ENCODE data around the gene CDX1. TPM values are rescaled to one million over a fixed set of nuclear protein-coding genes. Genes with fewer than 3 reads are reported as not detected.

CDX1 gene
- total RNA-seq, 1 experiment from 2014 or later: not detected

DNA sequence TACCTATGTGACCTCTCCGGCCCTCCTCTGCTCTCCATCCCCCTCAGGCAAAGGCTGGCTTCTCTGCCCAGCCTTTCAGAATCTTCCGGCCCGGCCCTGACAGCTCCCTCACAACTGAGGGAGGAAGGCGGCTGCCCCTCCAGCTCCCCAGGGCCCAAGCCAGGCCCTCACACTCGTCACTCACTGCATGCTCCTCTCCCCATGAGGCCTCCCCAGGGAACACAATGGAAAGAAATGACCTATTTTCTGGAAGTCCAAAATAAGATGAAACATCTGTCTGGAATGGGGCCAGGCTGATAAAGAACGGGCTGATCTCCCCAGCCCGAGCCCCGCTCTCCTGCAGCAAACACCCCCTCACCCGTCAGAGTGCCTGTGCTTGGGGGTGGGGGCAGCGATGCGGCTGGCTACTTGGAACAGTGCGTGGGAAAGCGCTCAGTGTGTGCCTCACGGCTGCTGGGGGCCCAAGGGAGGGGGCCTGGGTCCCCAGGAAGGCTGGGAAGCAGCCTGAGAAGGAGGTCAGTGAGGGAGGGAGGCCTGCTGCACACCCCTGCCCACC lies 22.3 kb upstream of the CDX1 start:
- no peak overlapping the region for H3K4me3 ChIP-seq (ENCODE audit: low read length)
- no peak overlapping the region for H2AFZ ChIP-seq (ENCODE audit: low read length)
- DNase-seq (no peak), ATAC-seq (no peak)
- ChIA-PET CTCF (no interaction called here), POLR2A (ENCODE audit: unreplicated experiment) (no interaction called here)
- no peaks in the 10 kb centered on the region for H3K36me3 ChIP-seq (ENCODE audit: low read depth, low read length)
- intact Hi-C loops (cut with micrococcal nuclease): no loop called here
- no peaks in the 10 kb centered on the region for H3K79me2 ChIP-seq (ENCODE audit: low read length)
- H3K9me3 ChIP-seq (ENCODE audit: low read length): no peaks in the 10 kb centered on the region
- peaks cover 9% of the 10 kb centered on the region for H3K4me1 ChIP-seq (ENCODE audit: insufficient read depth, low read length)
- H3K27me3 ChIP-seq (ENCODE audit: low read length): no peaks in the 10 kb centered on the region
- TF ChIP-seq EZH2phosphoT487 (IDR thresholded peaks at IDR 0.05; ENCODE audit: borderline replicate concordance, low read length) (no peak), EZH2 (IDR thresholded peaks at IDR 0.05; ENCODE audit: low read length, unreplicated experiment) (no peak)
- TF ChIP-seq, protein P1, sequence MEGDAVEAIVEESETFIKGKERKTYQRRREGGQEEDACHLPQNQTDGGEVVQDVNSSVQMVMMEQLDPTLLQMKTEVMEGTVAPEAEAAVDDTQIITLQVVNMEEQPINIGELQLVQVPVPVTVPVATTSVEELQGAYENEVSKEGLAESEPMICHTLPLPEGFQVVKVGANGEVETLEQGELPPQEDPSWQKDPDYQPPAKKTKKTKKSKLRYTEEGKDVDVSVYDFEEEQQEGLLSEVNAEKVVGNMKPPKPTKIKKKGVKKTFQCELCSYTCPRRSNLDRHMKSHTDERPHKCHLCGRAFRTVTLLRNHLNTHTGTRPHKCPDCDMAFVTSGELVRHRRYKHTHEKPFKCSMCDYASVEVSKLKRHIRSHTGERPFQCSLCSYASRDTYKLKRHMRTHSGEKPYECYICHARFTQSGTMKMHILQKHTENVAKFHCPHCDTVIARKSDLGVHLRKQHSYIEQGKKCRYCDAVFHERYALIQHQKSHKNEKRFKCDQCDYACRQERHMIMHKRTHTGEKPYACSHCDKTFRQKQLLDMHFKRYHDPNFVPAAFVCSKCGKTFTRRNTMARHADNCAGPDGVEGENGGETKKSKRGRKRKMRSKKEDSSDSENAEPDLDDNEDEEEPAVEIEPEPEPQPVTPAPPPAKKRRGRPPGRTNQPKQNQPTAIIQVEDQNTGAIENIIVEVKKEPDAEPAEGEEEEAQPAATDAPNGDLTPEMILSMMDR (conservative IDR thresholded peaks at IDR 0.05; ENCODE audit: low read depth, low read length): no peak
- no peaks in the 10 kb centered on the region for H3F3A ChIP-seq (ENCODE audit: low read length, unreplicated experiment)
- H3K9ac ChIP-seq (ENCODE audit: low read length): no peak overlapping the region
- H4K20me1 ChIP-seq (ENCODE audit: low read length): no peaks in the 10 kb centered on the region
- no peak overlapping the region for H3K4me2 ChIP-seq (ENCODE audit: low read length)
- H3K9me2 ChIP-seq (replicated peaks; ENCODE audit: low read length): no peaks in the 10 kb centered on the region
- no TSS peak for BruUV-seq (replicated peaks)
- H3K27ac ChIP-seq (ENCODE audit: low read length): no peak overlapping the region

DNA sequence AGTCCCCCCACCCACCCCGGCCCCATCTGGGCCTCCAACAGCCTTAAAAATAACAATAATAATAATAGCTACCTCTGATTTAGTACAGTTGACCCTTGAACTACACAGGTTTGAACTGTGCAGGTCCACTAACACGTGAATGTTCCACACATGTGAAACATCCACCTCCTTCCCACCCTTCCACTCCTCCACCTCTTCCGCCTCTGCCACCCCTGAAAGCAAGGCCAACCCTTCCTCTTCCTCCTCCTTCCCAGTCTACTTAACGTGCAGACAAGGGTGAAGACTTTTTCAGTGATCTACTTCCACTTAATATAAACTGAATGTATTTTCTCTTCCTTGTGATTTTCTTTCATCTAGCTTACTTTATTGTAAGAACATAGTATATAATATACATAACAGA lies 21.7 kb upstream of the CDX1 start:
- Histone ChIP-seq H3K9ac (ENCODE audit: low read length) (no peak overlapping the region), H3K27me3 (ENCODE audit: low read length) (no peaks in the 10 kb centered on the region), H3K4me2 (ENCODE audit: low read length) (no peak overlapping the region), H4K20me1 (ENCODE audit: low read length) (no peaks in the 10 kb centered on the region), H3F3A (ENCODE audit: low read length, unreplicated experiment) (no peaks in the 10 kb centered on the region), H3K4me1 (ENCODE audit: insufficient read depth, low read length) (peaks cover 9% of the 10 kb centered on the region), H3K79me2 (ENCODE audit: low read length) (no peaks in the 10 kb centered on the region), H3K9me3 (ENCODE audit: low read length) (no peaks in the 10 kb centered on the region), H3K9me2 (replicated peaks; ENCODE audit: low read length) (no peaks in the 10 kb centered on the region), H3K36me3 (ENCODE audit: low read depth, low read length) (no peaks in the 10 kb centered on the region), H2AFZ (ENCODE audit: low read length) (no peak overlapping the region), H3K4me3 (ENCODE audit: low read length) (no peak overlapping the region), H3K27ac (ENCODE audit: low read length) (no peak overlapping the region)
- DNase-seq (no peak), ATAC-seq (no peak)
- BruUV-seq (replicated peaks): no TSS peak
- intact Hi-C loops (cut with micrococcal nuclease): no loop called here
- ChIA-PET POLR2A (ENCODE audit: unreplicated experiment) (no interaction called here), CTCF (no interaction called here)
- TF ChIP-seq, protein P1 (conservative IDR thresholded peaks at IDR 0.05; ENCODE audit: low read depth, low read length): no peak
- TF ChIP-seq EZH2 (IDR thresholded peaks at IDR 0.05; ENCODE audit: low read length, unreplicated experiment): no peak

DNA sequence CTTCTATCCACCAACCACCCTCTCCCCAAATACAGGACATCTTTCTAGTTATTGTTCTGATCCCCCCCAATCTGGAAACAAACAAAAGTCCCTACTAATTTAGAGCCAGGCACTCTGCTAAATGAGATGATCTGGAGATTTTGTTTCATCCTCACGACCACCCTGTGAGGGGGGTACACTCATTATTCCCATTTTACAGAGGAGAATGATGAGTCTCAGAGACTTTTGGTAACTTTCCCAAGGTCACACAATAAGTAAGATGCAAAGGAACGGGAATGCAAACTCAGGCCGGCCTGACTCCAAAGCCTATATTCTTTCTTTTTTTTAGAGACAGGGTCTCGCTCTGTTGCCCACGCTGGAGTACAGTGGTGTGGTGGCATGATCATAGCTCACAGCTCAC lies 20.3 kb upstream of the CDX1 start:
- no peak for TF ChIP-seq EZH2phosphoT487 (IDR thresholded peaks at IDR 0.05; ENCODE audit: borderline replicate concordance, low read length)
- no peak for TF ChIP-seq EZH2 (IDR thresholded peaks at IDR 0.05; ENCODE audit: low read length, unreplicated experiment)
- TF ChIP-seq, protein P1 (conservative IDR thresholded peaks at IDR 0.05; ENCODE audit: low read depth, low read length): no peak
- Histone ChIP-seq H3K27me3 (ENCODE audit: low read length) (no peaks in the 10 kb centered on the region), H2AFZ (ENCODE audit: low read length) (no peak overlapping the region), H3K9ac (ENCODE audit: low read length) (no peak overlapping the region), H3K4me3 (ENCODE audit: low read length) (no peak overlapping the region), H3K79me2 (ENCODE audit: low read length) (no peaks in the 10 kb centered on the region), H4K20me1 (ENCODE audit: low read length) (no peaks in the 10 kb centered on the region), H3K36me3 (ENCODE audit: low read depth, low read length) (no peaks in the 10 kb centered on the region), H3K4me2 (ENCODE audit: low read length) (no peak overlapping the region), H3K9me3 (ENCODE audit: low read length) (no peaks in the 10 kb centered on the region), H3K9me2 (replicated peaks; ENCODE audit: low read length) (no peaks in the 10 kb centered on the region), H3F3A (ENCODE audit: low read length, unreplicated experiment) (no peaks in the 10 kb centered on the region), H3K4me1 (ENCODE audit: insufficient read depth, low read length) (peaks cover 9% of the 10 kb centered on the region), H3K27ac (ENCODE audit: low read length) (no peak overlapping the region)
- BruUV-seq (replicated peaks): no TSS peak
- DNase-seq (no peak), ATAC-seq (no peak)
- ChIA-PET CTCF (no interaction called here), POLR2A (ENCODE audit: unreplicated experiment) (no interaction called here)
- intact Hi-C loops (cut with micrococcal nuclease): no loop called here
